Coronary artery (tissue), 2 donors: ENCODE data around the gene ITIH3.

Experiments
- DNase-seq: peaks from one replicate; pipeline ENCODE4 v3.0.0-alpha.2; 2017; ENCODE audit warnings: low spot score
- H3K27ac ChIP-seq, 2 donors: fragments of 200-600 bp; sonication (generic); one replicate each; pipeline ENCODE4 v1.5.1; 2016 to 2019
- H3K4me3 ChIP-seq: fragments of 200-600 bp; sonication (generic); 2 replicates; pipeline ENCODE4 v1.5.1; 2016; ENCODE audit warnings: mild to moderate bottlenecking, moderate library complexity
- CTCF ChIP-seq: fragments of 200-600 bp; sonication (generic); IDR thresholded peaks from one replicate; pipeline ENCODE4 v1.5.1; 2019; ENCODE audit warnings: antibody characterized with exemption

Gene ITIH3

GRCh38 chr3:52787246-52787645, 7.3 kb upstream of the ITIH3 start:
- TF ChIP-seq CTCF, result no peak
- H3K4me3 ChIP-seq, result no peak overlapping the region
- DNase-seq, result no peak
- peak overlapping the region in 1 of 2 donors; percentile 47 for H3K27ac ChIP-seq

DNA sequence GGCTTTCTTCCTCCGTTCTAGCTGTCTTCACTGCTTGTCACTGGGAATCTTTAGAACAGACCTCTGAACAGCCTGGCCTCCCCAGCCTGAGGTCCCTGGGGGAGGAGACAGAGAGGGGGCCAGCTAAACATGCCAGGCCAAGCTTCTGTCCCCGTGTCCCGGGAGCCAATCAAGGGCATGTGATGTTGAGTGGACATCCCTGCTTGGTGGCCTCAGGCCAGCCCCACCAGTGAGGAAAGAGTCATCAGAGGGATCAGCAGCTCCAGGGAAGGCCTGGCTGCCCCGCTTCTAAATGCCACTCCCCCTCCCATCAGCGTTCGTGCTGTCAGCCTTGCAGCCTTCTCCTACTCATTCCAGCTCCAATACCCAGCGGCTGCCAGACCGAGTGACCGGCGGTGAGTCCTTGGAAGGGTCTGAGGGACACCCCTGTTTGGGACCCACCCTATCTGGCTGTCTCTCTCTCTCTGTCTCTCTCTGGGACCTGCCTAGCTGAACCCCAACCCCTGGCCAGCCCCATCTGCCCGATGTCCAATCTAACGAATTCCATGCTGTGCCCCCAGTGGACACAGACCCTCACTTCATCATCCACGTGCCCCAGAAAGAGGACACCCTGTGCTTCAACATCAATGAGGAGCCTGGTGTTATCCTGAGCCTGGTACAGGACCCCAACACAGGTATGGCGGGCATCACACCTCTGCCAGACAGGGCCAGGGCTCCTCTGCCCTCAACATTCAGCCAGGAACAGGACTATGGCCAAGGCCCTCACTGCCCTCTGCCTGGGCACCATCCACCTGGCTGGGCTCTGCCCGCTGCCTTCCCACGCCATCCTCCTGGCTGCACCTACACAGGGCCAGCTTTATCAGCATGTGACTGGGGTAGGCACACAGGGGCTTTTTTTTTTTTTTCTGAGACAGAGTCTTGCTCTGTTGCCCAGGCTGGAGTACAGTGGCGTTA, 6.6 kb upstream of the ITIH3 start:
- peak overlapping the region in 1 of 2 donors; percentile 47 for H3K27ac ChIP-seq

GRCh38 chr3:52788890-52789745, 5.5 kb upstream of the ITIH3 start:
- no peak for DNase-seq
- H3K27ac ChIP-seq, result no peak overlapping the region
- H3K4me3 ChIP-seq, result no peak overlapping the region
- no peak for TF ChIP-seq CTCF

More for the DNA sequence above, 6.6 kb upstream of the ITIH3 start:
- peak overlapping the region; percentile 42 for H3K4me3 ChIP-seq
- no peak for DNase-seq
- TF ChIP-seq CTCF, result no peak

- Histone ChIP-seq H3K4me3 (no peak overlapping the region), H3K27ac (no peak overlapping the region)
- no peak for DNase-seq
- no peak for TF ChIP-seq CTCF
These were observed 4.9 kb upstream of the ITIH3 start for GRCh38 chr3:52789746-52790040.

- no peak for TF ChIP-seq CTCF
- H3K4me3 ChIP-seq, result no peak overlapping the region
- no peak for DNase-seq
- no peak overlapping the region for H3K27ac ChIP-seq
These were observed 4.3 kb upstream of the ITIH3 start for GRCh38 chr3:52790337-52790736.

DNA sequence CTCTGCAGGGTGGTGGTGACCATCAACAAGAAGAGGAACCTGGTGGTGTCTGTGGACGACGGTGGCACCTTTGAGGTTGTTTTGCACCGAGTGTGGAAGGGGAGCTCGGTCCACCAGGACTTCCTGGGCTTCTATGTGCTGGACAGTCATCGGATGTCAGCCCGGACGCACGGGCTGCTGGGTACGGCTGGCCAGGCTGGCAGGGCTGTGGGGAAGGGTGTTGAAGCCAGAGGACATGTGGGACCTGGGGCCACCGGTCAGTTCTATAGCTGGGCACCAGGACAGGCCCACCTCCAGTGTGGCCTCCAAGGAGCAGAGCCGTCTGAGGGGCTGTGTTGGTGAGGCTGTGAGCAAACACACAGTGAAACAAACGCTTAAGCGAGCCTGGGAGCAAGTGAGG, 3.9 kb upstream of the ITIH3 start:
- no peak for TF ChIP-seq CTCF
- no peak for DNase-seq
- Histone ChIP-seq H3K4me3 (no peak overlapping the region), H3K27ac (no peak overlapping the region)
